WTC11 (cell line): ENCODE results near the gene ADAP1. TPM values are rescaled to one million over a fixed set of nuclear protein-coding genes. Genes with fewer than 3 reads are reported as not detected.

Experiments used
- ATF1 ChIP-seq: sonication (generic); formaldehyde crosslinking; IDR thresholded peaks from 2 replicates; pipeline ENCODE4 v1.8.1; 2023; ENCODE audit warnings: mild to moderate bottlenecking, moderate library complexity, missing genetic modification reagents
- CBFB ChIP-seq: sonication (generic); formaldehyde crosslinking; IDR thresholded peaks from 2 replicates; pipeline ENCODE4 v1.8.1; 2022; ENCODE audit warnings: mild to moderate bottlenecking, low read depth, missing genetic modification reagents
- CDX4 ChIP-seq: fragments of 250-450 bp; sonication (Bioruptor Pico); IDR thresholded peaks from 2 replicates; pipeline ENCODE4 v1.9.0; 2021; ENCODE audit warnings: moderate library complexity, mild to moderate bottlenecking, inconsistent platforms, borderline replicate concordance
- CREB1 ChIP-seq: sonication (generic); formaldehyde crosslinking; IDR thresholded peaks from 2 replicates; pipeline ENCODE4 v1.8.0; 2023; ENCODE audit warnings: mild to moderate bottlenecking, missing genetic modification reagents
- CTCF ChIP-seq: fragments of 200-600 bp; IDR thresholded peaks from 2 replicates; pipeline ENCODE4 v1.8.0; 2022; ENCODE audit warnings: antibody characterized with exemption
- E2F4 ChIP-seq: sonication (generic); formaldehyde crosslinking; IDR thresholded peaks from 2 replicates; pipeline ENCODE4 v1.8.1; 2022; ENCODE audit warnings: low read depth, mild to moderate bottlenecking, moderate library complexity, missing genetic modification reagents, borderline replicate concordance
- E2F5 ChIP-seq: sonication (generic); formaldehyde crosslinking; IDR thresholded peaks from 2 replicates; pipeline ENCODE4 v1.8.1; 2022; ENCODE audit warnings: mild to moderate bottlenecking, moderate library complexity, missing genetic modification reagents
- ELF4 ChIP-seq: sonication (generic); formaldehyde crosslinking; IDR thresholded peaks from 2 replicates; pipeline ENCODE4 v1.8.1; 2022; ENCODE audit warnings: low read depth, mild to moderate bottlenecking, moderate library complexity, missing genetic modification reagents
- FOXK1 ChIP-seq: sonication (generic); formaldehyde crosslinking; IDR thresholded peaks from 2 replicates; pipeline ENCODE4 v1.8.0; 2022; ENCODE audit warnings: mild to moderate bottlenecking, moderate library complexity, missing genetic modification reagents
- GABPB1 ChIP-seq: sonication (generic); formaldehyde crosslinking; IDR thresholded peaks from 2 replicates; pipeline ENCODE4 v1.8.1; 2023; ENCODE audit warnings: mild to moderate bottlenecking, missing genetic modification reagents
- JUN ChIP-seq: sonication (generic); formaldehyde crosslinking; IDR thresholded peaks from 2 replicates; pipeline ENCODE4 v1.8.0; 2023; ENCODE audit warnings: mild to moderate bottlenecking, missing genetic modification reagents
- MYBL2 ChIP-seq: sonication (generic); formaldehyde crosslinking; IDR thresholded peaks from 2 replicates; pipeline ENCODE4 v1.8.1; 2023; ENCODE audit warnings: mild to moderate bottlenecking, moderate library complexity, missing genetic modification reagents
- NFATC4 ChIP-seq: fragments of 250-450 bp; sonication (Bioruptor Pico); IDR thresholded peaks from 2 replicates; pipeline ENCODE4 v1.9.0; 2021; ENCODE audit warnings: mild to moderate bottlenecking
- NFE2L1 ChIP-seq: sonication (generic); formaldehyde crosslinking; IDR thresholded peaks from 2 replicates; pipeline ENCODE4 v1.8.1; 2023; ENCODE audit warnings: missing genetic modification reagents
- NFYB ChIP-seq: sonication (generic); formaldehyde crosslinking; conservative IDR thresholded peaks from 2 replicates; pipeline ENCODE4 v1.8.0; 2022; ENCODE audit warnings: low read depth, missing genetic modification reagents
- PRRX2 ChIP-seq: fragments of 250-450 bp; sonication (Bioruptor Pico); IDR thresholded peaks from 2 replicates; pipeline ENCODE4 v1.8.0; 2021; ENCODE audit warnings: mild to moderate bottlenecking
- SP1 ChIP-seq: sonication (generic); formaldehyde crosslinking; conservative IDR thresholded peaks from 2 replicates; pipeline ENCODE4 v1.8.1; 2022; ENCODE audit warnings: missing genetic modification reagents
- USF2 ChIP-seq: sonication (generic); formaldehyde crosslinking; IDR thresholded peaks from 2 replicates; pipeline ENCODE4 v1.8.1; 2023; ENCODE audit warnings: mild to moderate bottlenecking, missing genetic modification reagents, moderate library complexity
- ZBTB21 ChIP-seq: sonication (generic); formaldehyde crosslinking; IDR thresholded peaks from 2 replicates; pipeline ENCODE4 v1.8.1; 2023; ENCODE audit warnings: mild to moderate bottlenecking, missing genetic modification reagents, borderline replicate concordance
- ZNF263 ChIP-seq: sonication (generic); formaldehyde crosslinking; IDR thresholded peaks from 2 replicates; pipeline ENCODE4 v1.8.1; 2022; ENCODE audit warnings: low read depth, mild to moderate bottlenecking, moderate library complexity, missing genetic modification reagents
- ZNF423 ChIP-seq: fragments of 250-450 bp; sonication (Bioruptor Pico); IDR thresholded peaks from 2 replicates; pipeline ENCODE4 v2.1.2; 2022; ENCODE audit warnings: mild to moderate bottlenecking, moderate library complexity
- ZNF671 ChIP-seq: fragments of 250-450 bp; sonication (Bioruptor Pico); IDR thresholded peaks from 2 replicates; pipeline ENCODE4 v1.8.0; 2021; ENCODE audit warnings: mild to moderate bottlenecking
- total RNA-seq: library from RNA; stranded (reverse); gene quantifications from 3 replicates; pipeline ENCODE4 v1.2.3, GENCODE V29; 2021
- TF ChIP-seq, protein P1 (sequence below): sonication (generic); formaldehyde crosslinking; IDR thresholded peaks from 2 replicates; pipeline ENCODE4 v1.8.0; 2022; ENCODE audit warnings: missing genetic modification reagents
- TF ChIP-seq, protein P2 (sequence below): sonication (generic); formaldehyde crosslinking; IDR thresholded peaks from 2 replicates; pipeline ENCODE4 v1.8.1; 2023; ENCODE audit warnings: mild to moderate bottlenecking, missing genetic modification reagents, moderate library complexity
- TF ChIP-seq, protein P3 (sequence below): sonication (generic); formaldehyde crosslinking; IDR thresholded peaks from 2 replicates; pipeline ENCODE4 v1.8.1; 2022; ENCODE audit warnings: mild to moderate bottlenecking, missing genetic modification reagents, moderate library complexity, borderline replicate concordance
- TF ChIP-seq, protein P4 (sequence below): sonication (generic); formaldehyde crosslinking; conservative IDR thresholded peaks from 2 replicates; pipeline ENCODE4 v1.8.1; 2022; ENCODE audit warnings: mild to moderate bottlenecking, missing genetic modification reagents

Gene ADAP1
- total RNA-seq, 1 experiment from 2014 or later, result 4.3 TPM

- TF ChIP-seq, protein P1, sequence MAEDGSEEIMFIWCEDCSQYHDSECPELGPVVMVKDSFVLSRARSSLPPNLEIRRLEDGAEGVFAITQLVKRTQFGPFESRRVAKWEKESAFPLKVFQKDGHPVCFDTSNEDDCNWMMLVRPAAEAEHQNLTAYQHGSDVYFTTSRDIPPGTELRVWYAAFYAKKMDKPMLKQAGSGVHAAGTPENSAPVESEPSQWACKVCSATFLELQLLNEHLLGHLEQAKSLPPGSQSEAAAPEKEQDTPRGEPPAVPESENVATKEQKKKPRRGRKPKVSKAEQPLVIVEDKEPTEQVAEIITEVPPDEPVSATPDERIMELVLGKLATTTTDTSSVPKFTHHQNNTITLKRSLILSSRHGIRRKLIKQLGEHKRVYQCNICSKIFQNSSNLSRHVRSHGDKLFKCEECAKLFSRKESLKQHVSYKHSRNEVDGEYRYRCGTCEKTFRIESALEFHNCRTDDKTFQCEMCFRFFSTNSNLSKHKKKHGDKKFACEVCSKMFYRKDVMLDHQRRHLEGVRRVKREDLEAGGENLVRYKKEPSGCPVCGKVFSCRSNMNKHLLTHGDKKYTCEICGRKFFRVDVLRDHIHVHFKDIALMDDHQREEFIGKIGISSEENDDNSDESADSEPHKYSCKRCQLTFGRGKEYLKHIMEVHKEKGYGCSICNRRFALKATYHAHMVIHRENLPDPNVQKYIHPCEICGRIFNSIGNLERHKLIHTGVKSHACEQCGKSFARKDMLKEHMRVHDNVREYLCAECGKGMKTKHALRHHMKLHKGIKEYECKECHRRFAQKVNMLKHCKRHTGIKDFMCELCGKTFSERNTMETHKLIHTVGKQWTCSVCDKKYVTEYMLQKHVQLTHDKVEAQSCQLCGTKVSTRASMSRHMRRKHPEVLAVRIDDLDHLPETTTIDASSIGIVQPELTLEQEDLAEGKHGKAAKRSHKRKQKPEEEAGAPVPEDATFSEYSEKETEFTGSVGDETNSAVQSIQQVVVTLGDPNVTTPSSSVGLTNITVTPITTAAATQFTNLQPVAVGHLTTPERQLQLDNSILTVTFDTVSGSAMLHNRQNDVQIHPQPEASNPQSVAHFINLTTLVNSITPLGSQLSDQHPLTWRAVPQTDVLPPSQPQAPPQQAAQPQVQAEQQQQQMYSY (CRISPR knock-in tag), result no peak
- no peak for TF ChIP-seq E2F5 (CRISPR knock-in tag)
- TF ChIP-seq, protein P2, sequence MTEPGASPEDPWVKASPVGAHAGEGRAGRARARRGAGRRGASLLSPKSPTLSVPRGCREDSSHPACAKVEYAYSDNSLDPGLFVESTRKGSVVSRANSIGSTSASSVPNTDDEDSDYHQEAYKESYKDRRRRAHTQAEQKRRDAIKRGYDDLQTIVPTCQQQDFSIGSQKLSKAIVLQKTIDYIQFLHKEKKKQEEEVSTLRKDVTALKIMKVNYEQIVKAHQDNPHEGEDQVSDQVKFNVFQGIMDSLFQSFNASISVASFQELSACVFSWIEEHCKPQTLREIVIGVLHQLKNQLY (CRISPR knock-in tag), result no peak
- no peak for TF ChIP-seq NFATC4 (CRISPR knock-in tag)
- TF ChIP-seq USF2 (CRISPR knock-in tag), result no peak; the same call in 1 of the 2 replicates
- TF ChIP-seq, protein P3, sequence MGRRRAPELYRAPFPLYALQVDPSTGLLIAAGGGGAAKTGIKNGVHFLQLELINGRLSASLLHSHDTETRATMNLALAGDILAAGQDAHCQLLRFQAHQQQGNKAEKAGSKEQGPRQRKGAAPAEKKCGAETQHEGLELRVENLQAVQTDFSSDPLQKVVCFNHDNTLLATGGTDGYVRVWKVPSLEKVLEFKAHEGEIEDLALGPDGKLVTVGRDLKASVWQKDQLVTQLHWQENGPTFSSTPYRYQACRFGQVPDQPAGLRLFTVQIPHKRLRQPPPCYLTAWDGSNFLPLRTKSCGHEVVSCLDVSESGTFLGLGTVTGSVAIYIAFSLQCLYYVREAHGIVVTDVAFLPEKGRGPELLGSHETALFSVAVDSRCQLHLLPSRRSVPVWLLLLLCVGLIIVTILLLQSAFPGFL (CRISPR knock-in tag), result no peak
- TF ChIP-seq ZNF263, result no peak
- TF ChIP-seq PRRX2, result no peak
- no peak for TF ChIP-seq NFE2L1 (CRISPR knock-in tag)
- TF ChIP-seq NFYB (CRISPR knock-in tag), result no peak
- TF ChIP-seq ZNF423 (CRISPR knock-in tag), result no peak
- peak; percentile 86 for TF ChIP-seq SP1 (CRISPR knock-in tag)
- no peak for TF ChIP-seq CREB1 (CRISPR knock-in tag)
- TF ChIP-seq CTCF, result no peak
- TF ChIP-seq FOXK1 (CRISPR knock-in tag), result peak; percentile 91
- no peak for TF ChIP-seq ATF1
- no peak for TF ChIP-seq E2F4 (CRISPR knock-in tag)
- no peak for TF ChIP-seq ELF4 (CRISPR knock-in tag)
- TF ChIP-seq MYBL2 (CRISPR knock-in tag), result 0 out of 2 replicates have a peak, but pooled peaks have one; percentile 26
- TF ChIP-seq GABPB1 (CRISPR knock-in tag), result peak; percentile 61
- no peak for TF ChIP-seq ZNF671 (CRISPR knock-in tag)
- no peak for TF ChIP-seq JUN
- no peak for TF ChIP-seq CDX4 (CRISPR knock-in tag)
- TF ChIP-seq ZBTB21 (CRISPR knock-in tag), result peak; percentile 52; the same call in 1 of the 2 replicates
- TF ChIP-seq CBFB (CRISPR knock-in tag), result no peak
- TF ChIP-seq, protein P4, sequence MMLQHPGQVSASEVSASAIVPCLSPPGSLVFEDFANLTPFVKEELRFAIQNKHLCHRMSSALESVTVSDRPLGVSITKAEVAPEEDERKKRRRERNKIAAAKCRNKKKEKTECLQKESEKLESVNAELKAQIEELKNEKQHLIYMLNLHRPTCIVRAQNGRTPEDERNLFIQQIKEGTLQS (CRISPR knock-in tag), result no peak
Observed at GRCh38 chr7:974820-975681, 20.6 kb upstream of the ADAP1 start, which contains the start of gene COX19 (continued).
